GM18858 (cell line): ENCODE measurements around the gene NUDCD3.
"Not testable (repeated sequence)": the region's sequence is repeated elsewhere in the genome, so short reads cannot be mapped to it uniquely, and the experiment has no call there.

Experiments used
- ATAC-seq: cut with Tn5 transposase; IDR thresholded peaks from one replicate; pipeline ENCODE4 v1.9.1; 2021; ENCODE audit not compliant: unreplicated experiment

NUDCD3 gene

DNA sequence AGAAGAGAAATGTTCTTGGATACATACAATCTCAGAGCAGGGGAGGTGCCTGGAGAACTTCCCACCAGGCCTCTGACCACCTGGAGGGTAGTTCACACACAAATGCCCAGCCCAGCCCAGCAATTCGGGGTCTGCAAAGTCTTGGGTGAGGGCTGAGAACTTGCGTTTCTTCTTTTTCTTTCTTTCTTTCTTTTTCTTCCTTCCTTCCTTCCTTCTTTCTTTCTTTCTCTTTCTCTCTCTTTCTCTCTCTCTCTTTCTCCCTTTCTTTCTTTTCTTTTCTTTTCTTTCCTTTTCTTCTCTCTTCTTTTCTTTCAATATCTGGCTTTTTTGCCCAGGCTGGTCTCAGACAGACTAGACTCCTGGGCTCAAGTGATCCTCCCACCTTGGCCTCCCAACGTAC lies 28.3 kb upstream of the NUDCD3 start:
- ATAC-seq = no peak

DNA sequence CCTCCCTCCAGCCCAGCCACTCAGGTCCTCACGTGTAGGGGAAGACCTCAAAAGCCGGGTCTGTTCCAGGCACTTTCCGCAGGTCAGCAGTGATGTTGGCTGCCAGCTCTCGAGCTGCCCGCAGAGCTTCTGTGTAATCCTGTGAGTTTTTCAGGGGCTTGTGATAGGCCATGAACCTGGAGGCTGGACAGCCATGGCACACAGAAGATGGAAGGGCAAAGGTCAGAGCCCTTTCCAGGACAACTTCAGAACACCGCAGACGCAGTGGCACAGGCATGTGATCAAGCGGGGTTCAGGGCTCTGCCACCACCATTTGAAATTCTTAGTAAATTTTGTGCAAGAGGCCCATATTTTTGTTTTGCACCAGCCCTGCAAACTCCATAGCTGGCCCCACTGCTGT lies 26.7 kb upstream of the NUDCD3 start:
- no peak for ATAC-seq

DNA sequence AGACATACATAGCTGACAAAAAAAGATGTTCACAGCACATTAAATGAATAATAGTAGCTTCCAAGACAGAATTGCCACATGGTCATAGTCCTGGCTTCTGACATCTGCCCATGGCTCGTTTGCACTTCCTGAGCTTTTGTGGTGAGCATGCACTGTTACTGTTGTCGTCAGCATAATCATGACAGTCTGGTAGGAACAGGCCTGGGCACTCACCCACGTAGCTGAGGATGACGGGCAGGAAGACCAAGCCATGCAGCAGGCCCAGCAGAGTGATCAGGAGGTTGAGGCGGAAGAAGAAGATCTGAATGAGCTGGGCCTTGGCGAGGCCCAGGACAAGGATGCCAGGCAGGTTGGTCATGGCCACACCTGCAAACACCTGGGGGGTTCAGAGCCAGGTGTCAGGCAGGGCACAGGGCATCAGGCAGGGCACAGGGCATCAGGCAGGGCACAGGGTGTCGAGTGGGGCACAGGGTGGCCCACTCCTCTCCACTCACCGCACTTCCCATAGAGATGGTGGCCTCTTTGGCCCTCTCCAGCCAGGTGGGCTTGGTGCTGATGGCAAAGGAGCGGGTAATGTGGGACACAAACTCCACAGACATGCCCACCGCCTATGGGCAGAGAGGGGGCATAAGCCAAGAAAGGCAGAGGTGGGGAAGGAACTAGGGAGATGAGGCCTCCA lies 25.3 kb upstream of the NUDCD3 start:
- ATAC-seq = no peak

DNA sequence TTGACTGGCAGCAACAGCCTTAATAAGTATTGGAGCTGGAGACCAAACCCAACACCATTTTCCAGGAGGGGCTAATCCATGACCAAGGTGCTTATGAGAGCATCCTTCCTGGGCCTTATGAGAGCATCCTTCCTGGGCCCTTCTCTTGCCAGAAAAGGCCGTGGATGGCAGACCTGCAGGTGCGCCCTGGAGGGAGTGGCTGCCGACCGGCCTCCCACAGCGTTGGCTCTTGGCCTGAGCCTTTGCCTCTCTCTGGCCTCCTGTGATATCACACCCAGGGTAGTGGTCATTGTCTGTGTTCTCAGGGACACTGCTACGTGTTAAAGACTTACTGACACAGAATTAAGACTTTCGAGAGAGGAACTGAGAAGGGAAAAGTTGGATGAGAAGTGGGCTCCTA lies 22.3 kb upstream of the NUDCD3 start:
- ATAC-seq = no peak

DNA sequence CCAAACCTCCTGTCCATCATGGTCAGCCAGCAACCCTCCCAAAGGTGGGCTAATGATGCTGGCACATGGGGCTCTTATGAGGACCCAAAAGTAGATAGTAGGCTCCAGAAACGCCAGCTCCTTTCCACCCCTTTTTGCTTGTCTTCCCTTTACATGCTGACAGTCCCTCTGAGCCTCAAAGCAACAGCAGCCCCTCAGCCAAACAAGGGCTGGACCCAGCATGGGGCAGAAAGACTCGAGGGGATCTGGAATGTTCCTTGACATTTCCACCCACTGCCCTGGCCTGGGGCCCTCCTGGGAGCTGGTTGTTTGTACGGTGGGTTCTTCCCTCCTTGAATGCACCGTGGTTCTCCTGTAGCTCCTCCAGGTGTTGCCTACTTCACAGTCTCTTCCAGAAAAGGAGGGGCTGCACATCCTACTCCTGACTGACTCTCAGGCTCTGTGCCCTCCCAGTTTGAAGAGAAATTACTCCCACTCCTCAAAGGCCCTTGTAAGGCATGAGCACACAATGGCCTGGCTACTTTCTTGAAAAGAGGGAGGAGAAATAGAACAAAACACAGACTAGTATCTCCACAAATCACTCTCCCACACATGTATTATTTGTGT lies 21.5 kb upstream of the NUDCD3 start:
- no peak for ATAC-seq

DNA sequence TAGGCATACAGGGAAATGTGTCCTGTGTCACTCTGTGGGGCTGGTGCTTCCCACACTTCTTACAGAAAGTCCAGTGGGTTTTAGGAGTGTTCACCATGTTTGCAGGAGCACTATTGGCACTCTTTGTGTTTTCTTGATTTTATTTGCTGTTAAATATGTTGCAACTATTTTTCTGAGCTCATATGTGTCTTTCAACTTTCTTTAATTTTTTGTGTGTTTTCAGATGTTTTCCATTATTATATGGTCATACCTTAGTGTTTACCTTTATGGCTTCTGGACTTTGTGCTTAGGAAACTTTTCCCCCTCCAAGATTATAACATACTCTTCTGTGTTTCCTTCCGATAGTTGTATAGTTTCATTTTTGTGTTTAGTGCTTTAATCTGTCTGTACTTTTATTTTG lies 20.8 kb upstream of the NUDCD3 start:
- ATAC-seq = no peak

DNA sequence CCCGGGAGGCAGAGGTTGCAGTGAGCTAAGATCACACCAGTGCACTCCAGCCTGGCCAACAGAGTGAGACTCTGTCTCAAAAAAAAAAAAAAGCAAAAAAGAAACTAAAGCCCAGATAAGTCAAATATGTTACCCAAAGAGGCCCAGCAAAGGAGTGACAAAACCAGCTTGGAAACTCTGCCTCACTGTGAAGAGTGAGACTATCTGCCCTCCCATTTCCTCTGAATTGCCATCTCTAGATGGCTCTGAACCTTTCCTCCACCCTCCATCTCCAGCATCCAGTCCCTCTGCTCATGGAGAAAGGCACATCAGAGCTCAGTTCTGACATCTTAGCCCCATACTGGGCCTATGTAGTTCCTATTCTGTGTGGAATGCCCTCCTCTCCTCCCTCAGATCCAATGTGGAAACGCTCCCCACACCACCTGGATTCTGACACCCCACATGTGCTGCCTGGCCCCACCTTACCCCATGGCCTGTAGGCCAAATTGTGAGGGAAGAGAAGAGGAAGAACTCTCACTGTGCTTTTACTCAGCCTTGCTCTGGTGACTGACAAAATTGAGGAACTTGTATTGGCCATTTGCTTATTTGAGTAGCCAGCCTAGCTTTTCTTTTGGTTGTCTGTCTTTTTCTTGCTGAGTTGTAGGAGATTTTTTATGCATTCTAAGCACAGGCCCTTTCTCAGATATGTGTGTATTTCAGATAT lies 18.0 kb upstream of the NUDCD3 start:
- ATAC-seq = no peak

DNA sequence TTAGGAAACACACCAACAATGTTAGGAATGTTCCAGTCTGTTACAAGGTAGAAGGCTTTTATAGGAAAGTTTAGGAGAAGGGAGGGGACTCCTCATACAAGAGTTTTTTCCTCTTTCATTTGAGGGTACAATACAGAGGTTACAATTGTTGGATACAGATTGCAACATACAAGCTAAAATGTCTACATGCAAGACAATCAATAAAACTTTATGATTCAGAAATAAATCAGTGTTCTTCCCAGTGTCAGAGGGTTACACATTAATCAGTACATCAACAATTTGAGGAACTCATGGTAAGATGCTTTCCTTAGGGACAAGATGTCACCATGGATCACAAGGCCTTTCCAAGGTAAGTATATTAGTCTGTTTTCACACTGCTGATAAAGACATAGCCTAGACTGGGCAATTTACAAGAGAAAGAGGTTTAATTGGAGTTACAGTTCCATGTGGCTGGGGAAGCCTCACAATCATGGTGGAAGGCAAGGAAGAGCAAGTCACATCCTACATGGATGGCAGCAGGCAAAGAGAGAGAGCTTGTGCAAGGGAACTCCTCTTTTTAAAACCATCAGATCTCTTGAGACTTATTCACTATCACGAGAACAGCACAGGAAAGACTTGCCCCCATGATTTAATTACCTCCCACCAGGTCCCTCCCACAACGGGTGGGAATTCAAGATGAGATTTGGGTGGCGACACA lies 16.3 kb upstream of the NUDCD3 start:
- not testable (repeated sequence) for ATAC-seq

DNA sequence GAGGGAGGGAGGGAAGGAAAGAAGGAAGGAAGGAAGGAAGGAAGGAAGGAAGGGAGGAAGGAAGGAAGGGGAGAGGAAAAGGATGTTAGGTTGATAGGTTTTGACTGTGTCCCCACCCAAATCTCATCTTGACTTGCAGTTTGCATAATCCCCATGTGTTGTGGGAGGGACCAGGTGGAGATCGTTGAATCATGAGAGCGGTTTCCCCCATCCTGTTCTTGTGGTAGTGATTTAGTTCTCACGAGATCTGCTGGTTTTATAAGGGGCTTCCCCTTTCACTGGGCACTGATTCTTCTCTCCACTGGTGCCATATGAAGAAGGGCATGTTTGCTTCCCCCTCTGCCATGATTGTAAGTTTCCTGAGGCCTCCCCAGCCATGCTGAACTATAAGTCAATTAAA lies 15.1 kb upstream of the NUDCD3 start:
- ATAC-seq = no peak

DNA sequence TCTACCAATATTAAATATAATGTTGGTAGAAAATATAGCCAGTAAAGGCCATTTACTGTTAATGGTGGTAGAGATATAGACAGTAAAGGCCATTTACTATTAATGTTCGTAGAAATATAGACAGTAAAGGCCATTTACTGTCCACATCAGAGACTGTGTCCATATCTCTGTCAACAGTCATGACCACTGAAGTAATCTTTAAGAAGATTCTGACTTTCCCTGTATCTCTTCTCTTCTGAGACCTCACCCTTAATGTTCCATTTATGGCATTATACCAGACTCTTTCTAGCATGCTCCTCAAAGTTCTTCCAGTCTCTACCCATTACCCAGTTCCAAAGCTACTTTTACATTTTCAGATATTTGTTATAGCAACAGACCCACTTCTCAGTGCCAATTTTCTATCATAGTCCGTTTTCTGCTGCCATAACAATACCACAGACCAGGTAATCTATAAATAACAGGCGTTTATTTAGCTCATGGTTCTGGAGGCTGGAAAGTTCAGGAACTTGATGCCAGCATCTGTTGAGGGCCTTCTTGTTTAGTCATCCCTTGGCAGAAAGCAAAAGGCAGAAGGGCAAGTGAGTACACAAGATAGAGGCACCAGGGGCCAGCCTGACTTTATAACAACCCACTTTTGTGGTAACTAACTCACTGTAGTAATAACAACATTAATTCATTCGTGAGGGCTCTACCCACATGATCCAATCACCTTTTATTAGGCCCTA lies 7.9 kb upstream of the NUDCD3 start:
- no peak for ATAC-seq

DNA sequence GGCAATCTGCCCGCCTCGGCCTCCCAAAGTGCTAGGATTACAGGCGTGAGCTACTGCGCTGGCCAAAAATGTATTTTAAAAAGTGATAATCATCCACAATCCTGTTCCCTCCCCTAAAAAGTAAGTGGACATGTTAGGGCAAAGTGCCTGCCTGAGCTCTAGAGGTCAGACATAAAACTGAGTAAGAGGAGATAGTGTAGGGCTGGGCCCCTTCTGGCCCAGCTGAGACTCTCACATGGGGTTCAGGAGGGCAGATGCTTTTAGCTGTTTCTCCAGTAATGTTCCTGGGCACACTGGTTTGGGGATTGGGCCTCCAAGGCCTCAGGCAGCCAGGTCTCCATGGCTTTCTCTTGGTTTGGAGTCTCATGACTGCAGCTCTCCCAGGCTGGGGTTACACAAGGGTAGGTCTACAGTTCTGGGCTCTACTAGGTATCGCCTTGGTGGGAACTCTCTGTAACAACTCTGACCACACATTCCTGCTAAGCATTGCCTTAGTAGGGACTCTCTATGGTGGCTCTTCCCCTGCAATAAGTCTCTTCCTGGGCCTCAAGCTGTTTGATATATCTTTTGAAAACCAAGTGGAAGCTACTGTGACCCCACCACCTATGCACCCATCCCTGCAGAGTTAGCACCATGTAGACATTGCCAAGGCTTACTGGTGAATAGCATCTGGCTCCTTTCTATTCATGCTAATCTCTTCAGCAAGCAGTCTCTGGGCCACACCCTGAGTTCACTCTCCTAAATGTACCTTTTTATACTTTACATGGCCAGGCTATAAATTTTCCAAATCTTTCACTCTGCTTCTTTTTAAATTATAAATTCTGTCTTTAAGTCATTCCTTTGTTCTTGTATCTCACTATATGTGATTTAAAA lies 6.9 kb upstream of the NUDCD3 start:
- ATAC-seq = no peak

DNA sequence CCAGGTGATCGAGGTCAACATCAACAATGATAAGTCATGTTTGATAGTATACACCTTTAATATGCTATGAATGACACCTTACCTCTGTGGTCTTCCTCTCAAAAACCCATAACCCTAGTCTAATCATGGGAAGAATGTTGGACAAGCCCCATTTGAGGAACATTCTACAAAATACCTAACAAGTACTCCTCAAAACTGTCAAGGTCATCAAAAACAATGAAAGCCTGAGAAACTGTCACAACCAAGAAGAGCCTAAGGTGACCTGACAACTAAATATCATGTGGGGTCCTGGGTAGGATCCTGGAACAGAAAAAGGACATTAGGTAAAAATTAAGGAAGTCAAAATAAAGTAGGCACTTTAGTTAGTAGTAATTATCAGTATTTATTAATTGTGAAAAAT lies 5.9 kb upstream of the NUDCD3 start:
- no peak for ATAC-seq

DNA sequence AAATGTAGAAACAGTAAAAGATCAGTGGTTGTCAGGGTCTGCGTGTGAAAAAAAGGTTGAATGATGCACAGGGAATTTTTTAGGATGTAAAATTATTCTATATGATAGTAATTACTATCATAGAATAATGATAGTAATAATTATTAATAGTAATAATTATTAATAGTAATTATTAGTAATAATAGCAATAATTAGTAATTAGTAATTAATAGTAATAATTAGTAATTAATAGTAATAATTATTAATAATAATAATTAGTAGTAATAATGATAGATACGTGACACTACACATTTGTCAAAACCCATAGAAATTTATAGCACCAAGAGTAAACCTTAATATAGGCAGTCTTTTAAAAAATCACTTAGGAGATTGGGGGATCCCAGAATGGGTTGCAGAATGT lies 4.5 kb upstream of the NUDCD3 start:
- no peak for ATAC-seq

DNA sequence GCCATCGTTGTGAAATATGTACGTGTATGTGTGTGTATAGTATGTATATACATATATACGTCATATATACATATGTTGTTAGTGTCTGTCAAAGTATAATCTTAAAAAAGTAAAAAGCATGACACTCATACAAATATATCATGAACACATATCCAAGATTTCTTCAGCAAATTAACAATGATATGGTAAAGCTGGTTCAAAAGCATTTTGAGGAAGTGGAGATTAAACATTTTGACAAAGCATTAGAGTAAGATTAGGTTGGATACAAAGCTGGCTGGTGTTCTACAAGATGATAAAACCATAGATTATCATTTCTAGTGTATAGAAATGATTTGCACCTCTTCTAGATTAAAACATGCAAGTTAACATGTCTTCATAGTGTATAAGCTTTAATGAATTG lies 771 bp upstream of the NUDCD3 start:
- ATAC-seq = no peak

DNA sequence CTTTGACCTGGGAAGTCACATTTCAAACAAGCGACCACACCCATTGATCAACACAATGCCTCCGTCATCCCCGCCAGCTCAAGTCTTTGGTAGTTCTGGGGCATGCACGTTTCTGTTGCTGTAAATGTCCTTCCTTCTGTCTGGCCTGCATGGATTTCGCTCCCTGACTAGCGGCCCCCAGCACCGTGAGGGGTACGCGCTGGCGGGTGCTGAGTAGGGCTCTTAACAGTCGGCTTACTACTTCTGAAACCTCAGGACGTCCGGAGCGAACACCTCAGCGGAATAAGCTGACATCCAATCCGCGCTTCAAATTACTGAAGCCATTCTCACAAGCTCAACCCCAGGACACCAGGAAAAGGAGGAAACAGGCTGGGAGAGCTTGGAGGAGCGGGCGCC lies 505 bp downstream of the NUDCD3 start:
- peak; percentile 2 for ATAC-seq

DNA sequence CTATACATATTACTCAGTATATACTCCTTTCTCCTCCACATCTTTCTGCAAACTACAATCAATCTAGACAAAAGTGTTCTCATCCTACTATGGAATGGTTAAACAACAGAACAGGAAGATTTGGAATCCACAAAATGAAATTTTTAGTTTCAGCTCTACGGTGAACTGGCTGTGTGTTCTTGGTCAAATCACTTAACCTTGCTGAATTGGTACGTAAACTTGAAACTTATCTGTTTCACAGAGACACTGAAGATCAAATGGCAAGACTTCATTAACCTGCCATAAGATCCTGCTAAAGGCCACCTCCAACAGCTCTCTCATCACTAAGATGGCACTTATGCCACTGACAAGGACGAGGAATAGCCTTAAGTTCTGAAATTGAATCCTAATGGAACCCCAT lies 1.5 kb downstream of the NUDCD3 start:
- ATAC-seq = no peak

DNA sequence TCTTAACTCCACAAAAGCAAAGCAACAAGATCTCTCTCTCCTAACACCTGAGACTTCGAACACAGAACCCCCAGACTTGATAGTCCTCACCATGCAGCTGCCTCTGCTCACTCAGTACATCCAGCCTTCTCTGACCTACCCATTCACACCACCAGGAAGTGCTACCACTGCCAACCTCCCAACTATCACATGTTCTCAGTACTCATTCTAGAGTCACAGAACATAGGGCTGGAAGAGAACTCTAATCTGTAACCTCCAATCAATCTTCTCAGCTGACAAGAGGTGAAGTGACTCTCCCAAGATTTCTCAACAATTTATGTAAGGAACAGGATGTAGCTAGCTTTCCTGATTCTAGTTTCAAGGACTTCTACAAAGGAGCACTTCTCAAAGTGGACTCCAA lies 3.8 kb downstream of the NUDCD3 start:
- no peak for ATAC-seq

DNA sequence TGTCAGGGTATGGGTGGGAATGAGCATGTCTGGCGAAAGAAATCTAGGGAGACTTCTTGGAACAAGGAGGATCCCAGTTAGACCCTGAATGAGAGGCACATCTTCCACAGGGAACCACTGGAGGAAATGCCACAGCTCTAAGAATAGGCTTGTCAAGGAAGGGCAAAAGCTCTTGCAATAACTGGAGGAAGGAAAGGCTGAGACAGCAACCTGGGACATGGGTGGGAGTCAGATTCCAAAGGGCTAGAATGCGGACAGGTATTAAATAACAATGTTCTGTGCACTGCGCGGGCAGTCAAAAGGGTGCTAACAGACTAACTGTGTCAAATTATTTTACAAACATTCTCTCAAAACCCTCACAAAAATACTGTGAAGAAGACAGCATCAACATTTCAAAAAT lies 4.5 kb downstream of the NUDCD3 start:
- ATAC-seq = no peak

DNA sequence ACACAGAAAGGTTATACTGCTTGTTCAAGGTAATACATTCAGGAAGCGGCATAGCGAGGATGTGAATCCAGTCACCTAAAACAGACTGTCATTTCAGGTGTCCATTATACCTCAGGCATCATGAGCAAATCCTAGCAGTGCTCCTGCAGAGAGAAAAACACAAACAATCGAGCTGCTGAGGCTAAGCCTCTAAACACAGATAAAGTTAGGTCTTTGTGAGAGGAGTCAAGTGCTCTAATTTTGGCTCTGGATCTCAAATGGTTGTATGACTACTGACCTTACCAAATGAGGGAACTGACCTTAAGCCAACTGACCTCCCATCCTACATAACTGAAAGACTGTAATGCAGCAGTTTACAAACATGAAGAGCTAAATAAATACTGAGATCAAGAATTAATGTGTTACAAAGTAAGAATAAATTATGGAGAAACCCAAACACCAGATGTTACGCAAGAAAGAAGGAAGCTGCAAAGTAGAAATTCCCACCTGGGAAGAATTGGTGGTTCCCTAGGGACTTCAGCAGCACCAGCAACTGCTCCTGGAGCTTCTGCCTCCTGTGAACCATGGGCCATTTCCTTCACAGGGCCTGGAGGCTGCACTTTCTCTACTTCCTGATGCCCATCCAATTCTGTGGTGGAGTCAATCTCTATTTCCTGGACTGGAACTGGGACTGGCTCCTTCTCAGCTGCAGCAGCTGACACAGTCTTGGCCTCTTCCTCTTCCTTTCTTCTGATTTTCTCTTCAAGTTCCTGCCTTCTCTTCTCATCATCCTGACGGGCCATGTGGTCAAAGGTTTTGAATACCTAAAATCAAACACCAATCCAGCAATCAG lies 5.8 kb downstream of the NUDCD3 start:
- ATAC-seq = no peak
